H1 (cell line): ENCODE results near the gene BCAS3. TPM values are rescaled to one million over a fixed set of nuclear protein-coding genes. Genes with fewer than 3 reads are reported as not detected.

Experiments
- CTCF ChIA-PET: fragments of 300-600 bp; sonication (Branson Sonifier 250); formaldehyde crosslinking; loops from one replicate; lab custom pipeline; 2021; ENCODE audit not compliant: partially characterized antibody; lab: Charles Lee
- POLR2A ChIA-PET: fragments of 300-600 bp; sonication (Branson Sonifier 250); formaldehyde crosslinking; loops from one replicate; lab custom pipeline; 2021; ENCODE audit warnings: inconsistent platforms; ENCODE audit not compliant: partially characterized antibody; lab: Charles Lee
- DNase-seq, 2 experiments: peaks; one replicate each; pipeline versions ENCODE4 v3.0.0 to v3.0.0-alpha.2; 2010 to 2022; ENCODE audit warnings: low spot score in 2 of 2, low read depth in 1 of 2, mixed read lengths in 1 of 2
- FAIRE-seq: peaks from 2 replicates; lab custom pipeline; 2011; peaks lifted over from hg19 to GRCh38; lab: Jason Lieb, UNC
- H2AFZ ChIP-seq: 2 replicates; pipeline ENCODE4 v1.8.1; 2012; ENCODE audit warnings: low read length, inconsistent platforms
- H2AK5ac ChIP-seq: 2 replicates; pipeline ENCODE4 v1.6.1; 2013; ENCODE audit warnings: low read depth, low read length
- H2BK120ac ChIP-seq: replicated peaks from 2 replicates; pipeline ENCODE3; 2013; ENCODE audit warnings: low read depth, low read length, inconsistent platforms
- H2BK12ac ChIP-seq: 2 replicates; pipeline ENCODE4 v1.6.1; 2013; ENCODE audit warnings: low read depth, low read length
- H2BK15ac ChIP-seq: 2 replicates; pipeline ENCODE4 v1.6.1; 2013; ENCODE audit warnings: low read length
- H2BK20ac ChIP-seq: 2 replicates; pipeline ENCODE4 v1.6.1; 2013; ENCODE audit warnings: low read length
- H2BK5ac ChIP-seq: 2 replicates; pipeline ENCODE4 v1.6.1; 2013; ENCODE audit warnings: low read depth, low read length
- H3K14ac ChIP-seq: 2 replicates; pipeline ENCODE4 v1.6.1; 2013; ENCODE audit warnings: inconsistent platforms; ENCODE audit not compliant: insufficient read length
- H3K18ac ChIP-seq: 2 replicates; pipeline ENCODE4 v1.6.1; 2013; ENCODE audit warnings: low read length; ENCODE audit errors: extremely low read depth
- H3K23ac ChIP-seq: 2 replicates; pipeline ENCODE4 v1.6.1; 2013; ENCODE audit warnings: inconsistent platforms; ENCODE audit not compliant: insufficient read length
- H3K23me2 ChIP-seq: 2 replicates; pipeline ENCODE4 v1.6.1; 2013; ENCODE audit warnings: low read depth, low read length
- H3K27ac ChIP-seq: 2 replicates; pipeline ENCODE4 v1.6.1; 2011; ENCODE audit warnings: low read depth, low read length, inconsistent platforms
- H3K27me3 ChIP-seq, 4 experiments: replicated peaks in 1 of 4; 1 replicate in 1 of 4; 2 replicates in 3 of 4; pipeline versions ENCODE4 v1.6.1 to v1.8.1; 2011 to 2013; ENCODE audit warnings: low read length in 3 of 4, mild to moderate bottlenecking in 3 of 4, inconsistent platforms in 2 of 4, mixed read lengths in 2 of 4, moderate library complexity in 1 of 4; ENCODE audit not compliant: control insufficient read depth in 3 of 4, insufficient read depth in 3 of 4; ENCODE audit errors: extremely low read depth in 1 of 4
- H3K36me3 ChIP-seq, 4 experiments: 2 replicates each; pipeline versions ENCODE4 v1.6.1 to v1.8.1; 2011 to 2013; ENCODE audit warnings: mild to moderate bottlenecking in 4 of 4, low read length in 3 of 4, moderate library complexity in 2 of 4, control low read depth in 1 of 4, inconsistent platforms in 1 of 4; ENCODE audit not compliant: insufficient read depth in 4 of 4, control insufficient read depth in 2 of 4
- H3K4ac ChIP-seq: replicated peaks from 2 replicates; pipeline ENCODE3; 2013; ENCODE audit warnings: low read length, low read depth, mixed read lengths, inconsistent platforms; ENCODE audit not compliant: insufficient read length
- H3K4me1 ChIP-seq, 4 experiments: replicated peaks in 1 of 4; 1 replicate in 1 of 4; 2 replicates in 3 of 4; pipeline versions ENCODE4 v1.6.1 to v1.8.1; 2011 to 2013; ENCODE audit warnings: low read length in 3 of 4, inconsistent platforms in 2 of 4, mixed read lengths in 1 of 4; ENCODE audit not compliant: insufficient read depth in 4 of 4, control insufficient read depth in 3 of 4
- H3K4me2 ChIP-seq, 2 experiments: 2 replicates each; pipeline versions ENCODE4 v1.6.1 to v1.8.1; 2011 to 2013; ENCODE audit warnings: low read depth in 2 of 2, low read length in 2 of 2, control low read depth in 1 of 2, inconsistent platforms in 1 of 2, mild to moderate bottlenecking in 1 of 2; ENCODE audit not compliant: insufficient read depth in 1 of 2
- H3K4me3 ChIP-seq, 4 experiments: fragments of 200-600, 300-600 bp in 1 of 4; sonication (generic), shearing (Covaris generic), sonication (Bioruptor Twin) in 1 of 4; 2 replicates each; pipeline versions ENCODE4 v1.5.1 to v1.8.1; 2011 to 2016; ENCODE audit warnings: low read length in 4 of 4, low read depth in 3 of 4, control low read depth in 2 of 4, inconsistent platforms in 2 of 4, mild to moderate bottlenecking in 2 of 4, mixed read lengths in 1 of 4, moderate library complexity in 1 of 4; ENCODE audit not compliant: insufficient read depth in 2 of 4; ENCODE audit errors: extremely low read depth in 1 of 4
- H3K56ac ChIP-seq: replicated peaks from 2 replicates; pipeline ENCODE3; 2013; ENCODE audit warnings: low read depth, mild to moderate bottlenecking, mixed read lengths, low read length, inconsistent platforms; ENCODE audit not compliant: insufficient read length
- H3K79me1 ChIP-seq: 2 replicates; pipeline ENCODE4 v1.6.1; 2013; ENCODE audit warnings: low read depth, low read length, control low read depth
- H3K79me2 ChIP-seq, 2 experiments: 2 replicates each; pipeline versions ENCODE4 v1.6.1 to v1.8.1; 2012 to 2013; ENCODE audit warnings: low read length in 2 of 2, mild to moderate bottlenecking in 2 of 2, inconsistent platforms in 1 of 2; ENCODE audit not compliant: insufficient read depth in 2 of 2, control insufficient read depth in 1 of 2
- H3K9ac ChIP-seq, 4 experiments: replicated peaks in 1 of 4; 1 replicate in 1 of 4; 2 replicates in 3 of 4; pipeline versions ENCODE4 v1.6.1 to v1.8.1; 2011 to 2013; ENCODE audit warnings: low read depth in 3 of 4, low read length in 3 of 4, control low read depth in 2 of 4, mild to moderate bottlenecking in 2 of 4, moderate library complexity in 2 of 4, inconsistent platforms in 1 of 4; ENCODE audit errors: extremely low read depth in 1 of 4
- H3K9me3 ChIP-seq, 2 experiments: 2 replicates each; pipeline versions ENCODE4 v1.6.1 to v1.8.1; 2012 to 2013; ENCODE audit warnings: mild to moderate bottlenecking in 2 of 2, moderate library complexity in 2 of 2, control low read depth in 1 of 2, inconsistent platforms in 1 of 2, low read depth in 1 of 2, low read length in 1 of 2, mixed read lengths in 1 of 2; ENCODE audit not compliant: insufficient read depth in 2 of 2
- H4K20me1 ChIP-seq, 2 experiments: replicated peaks in 1 of 2; 2 replicates each; pipeline versions ENCODE3 to v1.8.1; 2011 to 2013; ENCODE audit warnings: inconsistent platforms in 2 of 2, low read length in 2 of 2, mild to moderate bottlenecking in 1 of 2; ENCODE audit not compliant: insufficient read depth in 2 of 2, control insufficient read depth in 1 of 2
- H4K5ac ChIP-seq: 2 replicates; pipeline ENCODE4 v1.6.1; 2013; ENCODE audit warnings: low read length, low read depth, mixed read lengths, inconsistent platforms; ENCODE audit not compliant: insufficient read length
- H4K8ac ChIP-seq: 2 replicates; pipeline ENCODE4 v1.8.0; 2013; ENCODE audit warnings: mild to moderate bottlenecking, moderate library complexity, low read length, inconsistent platforms; ENCODE audit not compliant: insufficient read depth; ENCODE audit errors: extremely low read depth
- H4K91ac ChIP-seq: replicated peaks from 2 replicates; pipeline ENCODE3; 2013; ENCODE audit warnings: low read length, mixed read lengths, inconsistent platforms; ENCODE audit not compliant: insufficient read length
- SP2 ChIP-seq: IDR thresholded peaks from 2 replicates; pipeline ENCODE4 v1.6.1; 2012; ENCODE audit warnings: mild to moderate bottlenecking, low read length, inconsistent platforms
- SP4 ChIP-seq: IDR thresholded peaks from 2 replicates; pipeline ENCODE4 v1.6.1; 2012; ENCODE audit warnings: low read length, inconsistent platforms
- WGBS, 2 experiments: shearing (Covaris generic) in 1 of 2; methylation state at CpG; one replicate each; pipeline versions ENCODE4 v1.1.6 to v1.1.7; 2013 to 2015; ENCODE audit warnings: low lambda C conversion rate in 2 of 2, mixed read lengths in 2 of 2, inconsistent platforms in 1 of 2, low coverage in 1 of 2, missing lambda C conversion rate in 1 of 2; ENCODE audit not compliant: insufficient replicate concordance in 2 of 2, insufficient coverage in 1 of 2, insufficient read length in 1 of 2; ENCODE audit errors: extremely low coverage in 1 of 2, missing lambda C conversion rate in 1 of 2; 5-methylcytosine and 5-hydroxymethylcytosine counted together
- polyA plus RNA-seq, 7 experiments: library from polyadenylated mRNA; depleted of rRNA in 3 of 7; stranded (reverse) in 5 of 7; unstranded in 2 of 7; fragments of >200 nt in 5 of 7; fragments of 200-250 nt in 2 of 7; gene quantifications; 1 replicate in 5 of 7; 2 replicates in 1 of 7; 4 replicates in 1 of 7; pipeline versions ENCODE4 v1.2.1 to v1.2.3, GENCODE V29; 2011 to 2013; ENCODE audit warnings: missing spikeins in 2 of 7, mixed read lengths in 2 of 7
- total RNA-seq: library from RNA; stranded (reverse); fragmentation: NEBNext Ultra II Directional; extraction: Animal tissue kit (Norgen Biotek cat#: 25700); gene quantifications from 2 replicates; pipeline ENCODE4 v1.2.1, GENCODE V29; 2021

The BCAS3 gene
- total and polyA plus RNA-seq, 2 of the 8 experiments (the other 6 are each of a cell fraction or from before 2014, with no cell fraction given): 9.9 to 13.3 TPM

DNA sequence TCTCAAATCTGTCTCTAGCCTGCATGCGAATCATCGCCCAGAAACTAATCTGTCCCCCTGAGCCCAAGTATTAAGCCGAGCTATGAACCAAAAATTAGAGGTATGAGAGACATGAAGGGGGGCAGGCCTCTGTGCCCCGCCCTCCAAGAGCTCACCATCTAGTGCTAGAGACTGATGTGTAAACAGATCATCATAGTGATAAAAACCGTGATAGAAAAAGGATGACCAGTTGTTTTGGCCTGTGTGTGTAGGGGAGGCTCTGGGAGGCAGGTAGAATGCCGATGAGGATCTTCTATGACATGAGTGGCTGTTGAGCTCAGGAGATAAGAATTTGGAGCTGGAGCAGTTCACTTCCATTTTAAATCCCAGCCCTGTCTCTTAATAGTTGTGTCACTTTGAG, 632.9 kb downstream of the BCAS3 start:
- ChIA-PET POLR2A (no interaction called here), CTCF (interaction anchor here (1.4 to 1.6 kb wide), 2 partner anchors 9 to 11 kb away, joined by 4 read pairs; no protein-coding TSS in a partner anchor)
- Histone ChIP-seq H3K27me3 (no peaks in the 10 kb centered on the region), H4K5ac (no peak overlapping the region), H3K56ac (no peak overlapping the region), H3K4me1 (peaks cover 0 to 5% (median 2%) of the 10 kb centered on the region in 4 experiments; a peak in 4 of 7 replicates), H2BK5ac (no peak overlapping the region), H4K20me1 (no peaks in the 10 kb centered on the region), H2BK20ac (no peak overlapping the region), H3K4me2 (no peak overlapping the region), H3K18ac (no peak overlapping the region), H3K9ac (no peak overlapping the region), H4K91ac (no peak overlapping the region), H3K79me1 (no peaks in the 10 kb centered on the region), H3K14ac (no peak overlapping the region), H2AK5ac (no peak overlapping the region), H3K4ac (no peak overlapping the region), H3K27ac (no peak overlapping the region), H2BK15ac (no peak overlapping the region), H2AFZ (no peak overlapping the region), H3K23ac (no peak overlapping the region), H4K8ac (no peak overlapping the region), H2BK120ac (no peak overlapping the region), H3K79me2 (no peaks in the 10 kb centered on the region), H3K23me2 (no peaks in the 10 kb centered on the region), H3K9me3 (no peaks in the 10 kb centered on the region), H3K4me3 (no peak overlapping the region), H3K36me3 (no peaks in the 10 kb centered on the region), H2BK12ac (no peak overlapping the region)
- FAIRE-seq (no peak), DNase-seq (no peak)
- WGBS, 2 experiments: 83% methylated on average over 6 of the region's 6 CpGs; no CpG with 5 or more reads in 1 of the 2 experiments
- TF ChIP-seq SP2 (no peak), SP4 (no peak)
